Smooth muscle cell (in vitro differentiated cells): ENCODE data around the gene ZNF746. TPM values are rescaled to one million over a fixed set of nuclear protein-coding genes. Genes with fewer than 3 reads are reported as not detected.

Source experiments
- DNase-seq: peaks from one replicate; lab custom pipeline; 2025; ENCODE audit not compliant: unreplicated experiment; lab: John Stamatoyannopoulos, UW
- H2AFZ ChIP-seq: fragments of 200-600 bp; sonication (generic); 2 replicates; pipeline ENCODE4 v1.6.0; 2016; ENCODE audit warnings: antibody characterized with exemption, low read depth, mild to moderate bottlenecking
- H3F3A ChIP-seq: fragments of 200-600 bp; sonication (generic); 2 replicates; pipeline ENCODE4 v1.6.0; 2017; ENCODE audit warnings: antibody characterized with exemption, low read depth
- H3K27ac ChIP-seq: fragments of 200-600 bp; sonication (generic); 2 replicates; pipeline ENCODE4 v1.5.1; 2016; ENCODE audit warnings: low read depth, mild to moderate bottlenecking
- H3K27me3 ChIP-seq: fragments of 200-600 bp; sonication (generic); 2 replicates; pipeline ENCODE4 v1.6.1; 2016; ENCODE audit warnings: low read depth, mild to moderate bottlenecking
- H3K36me3 ChIP-seq: fragments of 200-600 bp; sonication (generic); 2 replicates; pipeline ENCODE4 v1.5.1; 2016; ENCODE audit warnings: low read depth
- H3K4me1 ChIP-seq: fragments of 200-600 bp; sonication (generic); 2 replicates; pipeline ENCODE4 v1.5.1; 2016; ENCODE audit warnings: low read depth
- H3K4me2 ChIP-seq: fragments of 200-600 bp; sonication (generic); 2 replicates; pipeline ENCODE4 v1.6.0; 2016; ENCODE audit warnings: mild to moderate bottlenecking
- H3K4me3 ChIP-seq: fragments of 200-600 bp; sonication (generic); 2 replicates; pipeline ENCODE4 v1.5.1; 2016; ENCODE audit warnings: mild to moderate bottlenecking
- H3K79me2 ChIP-seq: fragments of 200-600 bp; sonication (generic); 2 replicates; pipeline ENCODE4 v1.6.0; 2016; ENCODE audit warnings: low read depth, mild to moderate bottlenecking
- H3K9ac ChIP-seq: fragments of 200-600 bp; sonication (generic); 2 replicates; pipeline ENCODE4 v1.6.0; 2016; ENCODE audit warnings: low read depth
- H3K9me3 ChIP-seq: fragments of 200-600 bp; sonication (generic); replicated peaks from 2 replicates; pipeline ENCODE4 v1.5.1; 2016; ENCODE audit warnings: low read depth
- H4K20me1 ChIP-seq: fragments of 200-600 bp; sonication (generic); 2 replicates; pipeline ENCODE4 v1.6.0; 2016; ENCODE audit warnings: low read depth
- CTCF ChIP-seq: fragments of 200-600 bp; sonication (generic); IDR thresholded peaks from 2 replicates; pipeline ENCODE4 v1.5.1; 2017; ENCODE audit warnings: borderline replicate concordance, mild to moderate bottlenecking, antibody characterized with exemption; ENCODE audit not compliant: insufficient read depth, poor library complexity, severe bottlenecking
- WGBS: methylation state at CpG from one replicate; pipeline ENCODE4 v1.1.7; 2016; ENCODE audit warnings: low lambda C conversion rate; 5-methylcytosine and 5-hydroxymethylcytosine counted together
- polyA plus RNA-seq: library from polyadenylated mRNA; unstranded; fragments of >200 nt; fragmentation: Nextera tagmentation; extraction: Ambion mirVana; gene quantifications from 2 replicates; pipeline ENCODE4 v1.2.1, GENCODE V29; 2016
- total RNA-seq: library from RNA; depleted of rRNA; stranded (reverse); fragments of >200 nt; gene quantifications from 2 replicates; pipeline ENCODE4 v1.2.3, GENCODE V29; 2014

Gene ZNF746
- total and polyA plus RNA-seq, 2 experiments from 2014 or later: 14.2 to 17.2 TPM

GRCh38 chr7:149475121-149476045 is 22.2 kb downstream of the ZNF746 start:
- Histone ChIP-seq H4K20me1 (no peaks in the 10 kb centered on the region), H3K9ac (no peak overlapping the region), H3K36me3 (peaks cover 16% of the 10 kb centered on the region), H3K4me3 (no peak overlapping the region), H3K79me2 (peaks cover 8% of the 10 kb centered on the region), H3F3A (peaks cover 4% of the 10 kb centered on the region), H3K4me2 (no peak overlapping the region), H2AFZ (no peak overlapping the region), H3K4me1 (no peaks in the 10 kb centered on the region), H3K9me3 (no peaks in the 10 kb centered on the region), H3K27me3 (no peaks in the 10 kb centered on the region), H3K27ac (no peak overlapping the region)
- no peak for DNase-seq
- 98% methylated on average over 21 of the region's 21 CpGs for WGBS
- no peak for TF ChIP-seq CTCF

GRCh38 chr7:149474309-149475120 is 23.1 kb downstream of the ZNF746 start:
- Histone ChIP-seq H3K27ac (no peak overlapping the region), H2AFZ (no peak overlapping the region), H3K79me2 (peaks cover 8% of the 10 kb centered on the region), H3K36me3 (peaks cover 16% of the 10 kb centered on the region), H4K20me1 (no peaks in the 10 kb centered on the region), H3K4me1 (no peaks in the 10 kb centered on the region), H3K4me3 (no peak overlapping the region), H3F3A (peaks cover 4% of the 10 kb centered on the region), H3K9ac (no peak overlapping the region), H3K9me3 (no peaks in the 10 kb centered on the region), H3K4me2 (no peak overlapping the region), H3K27me3 (no peaks in the 10 kb centered on the region)
- 98% methylated on average over 77 of the region's 77 CpGs for WGBS
- DNase-seq: no peak
- TF ChIP-seq CTCF: no peak

GRCh38 chr7:149473251-149473650 is 24.4 kb downstream of the ZNF746 start:
- H3K27ac ChIP-seq: no peak overlapping the region
- peaks cover 16% of the 10 kb centered on the region for H3K36me3 ChIP-seq
- no peaks in the 10 kb centered on the region for H3K4me1 ChIP-seq
- no peak overlapping the region for H2AFZ ChIP-seq
- no peaks in the 10 kb centered on the region for H3F3A ChIP-seq
- H4K20me1 ChIP-seq: no peaks in the 10 kb centered on the region
- no peak for TF ChIP-seq CTCF
- DNase-seq: no peak
- H3K4me2 ChIP-seq: no peak overlapping the region
- H3K27me3 ChIP-seq: no peaks in the 10 kb centered on the region
- H3K4me3 ChIP-seq: no peak overlapping the region
- no peak overlapping the region for H3K9ac ChIP-seq
- H3K9me3 ChIP-seq: no peaks in the 10 kb centered on the region
- 83% methylated on average over 6 of the region's 6 CpGs for WGBS
- no peaks in the 10 kb centered on the region for H3K79me2 ChIP-seq
